K562 (cell line): Measurements from ENCODE around the gene WFDC1.

Experiments used
- ARID3A ChIP-seq: IDR thresholded peaks from 2 replicates; pipeline ENCODE4 v1.6.1; 2012; ENCODE audit warnings: low read depth, low read length, improper control_type of control experiment, borderline replicate concordance
- CTCF ChIP-seq, 3 experiments: IDR thresholded peaks in 2 of 3; conservative IDR thresholded peaks in 1 of 3; 2 replicates each; pipeline ENCODE4 v1.5.1; 2011 to 2012; ENCODE audit warnings: low read length in 3 of 3, mild to moderate bottlenecking in 3 of 3, control low read depth in 2 of 3, improper control_type of control experiment in 1 of 3, inconsistent platforms in 1 of 3, low read depth in 1 of 3, mixed read lengths in 1 of 3, moderate library complexity in 1 of 3; ENCODE audit not compliant: insufficient read depth in 2 of 3
- DIDO1 ChIP-seq: fragments of 450-650 bp; IDR thresholded peaks from 2 replicates; pipeline ENCODE4 v1.6.1; 2016; ENCODE audit warnings: low read depth, missing biosample characterization, missing genetic modification characterization
- ETV1 ChIP-seq: fragments of 450-650 bp; conservative IDR thresholded peaks from 2 replicates; pipeline ENCODE4 v1.6.1; 2016; ENCODE audit warnings: missing genetic modification characterization, control low read depth, low read depth, missing compliant biosample characterization
- POLR2AphosphoS5 ChIP-seq: IDR thresholded peaks from 2 replicates; pipeline ENCODE4 v1.6.1; 2011; ENCODE audit warnings: mild to moderate bottlenecking, low read depth, low read length, moderate library complexity; ENCODE audit not compliant: control insufficient read depth, insufficient read depth
- SMARCA5 ChIP-seq: fragments of 450-650 bp; IDR thresholded peaks from 2 replicates; pipeline ENCODE4 v1.6.1; 2016
- SMC3 ChIP-seq: conservative IDR thresholded peaks from 2 replicates; pipeline ENCODE4 v1.6.1; 2011; ENCODE audit warnings: low read depth, low read length, improper control_type of control experiment; ENCODE audit not compliant: insufficient read depth
- ZBTB5 ChIP-seq: fragments of 450-650 bp; IDR thresholded peaks from 2 replicates; pipeline ENCODE4 v1.6.1; 2017; ENCODE audit warnings: antibody characterized with exemption
- ZBTB8A ChIP-seq: fragments of 450-650 bp; IDR thresholded peaks from 2 replicates; pipeline ENCODE4 v1.6.1; 2018; ENCODE audit warnings: mild to moderate bottlenecking, moderate library complexity; ENCODE audit not compliant: partially characterized antibody
- ZNF280B ChIP-seq: fragments of 250-450 bp; sonication (Bioruptor Pico); IDR thresholded peaks from 2 replicates; pipeline ENCODE4 v1.5.1; 2021; ENCODE audit warnings: mild to moderate bottlenecking

- no peak for TF ChIP-seq CTCF (IDR thresholded peaks at IDR 0.05 in 2 of 3, conservative IDR thresholded peaks at IDR 0.05 in 1 of 3; ENCODE audit: insufficient read depth in 2 of 3, low read depth in 1 of 3, low read length in 3 of 3)
- no peak for TF ChIP-seq ZNF280B (CRISPR knock-in tag)
- TF ChIP-seq SMC3, result no peak
- no peak for TF ChIP-seq ZBTB5
- TF ChIP-seq ZBTB8A, result no peak
- TF ChIP-seq ARID3A, result no peak
- TF ChIP-seq DIDO1 (tag), result no peak
- TF ChIP-seq ETV1 (tag), result no peak
- no peak for TF ChIP-seq POLR2AphosphoS5
- TF ChIP-seq SMARCA5, result no peak
Measured at GRCh38 chr16:84278333-84278732, 16.3 kb upstream of the WFDC1 start.
